HG03342 (cell line): ENCODE results near the gene ACOT7.
"Not testable (repeated sequence)": the region's sequence is repeated elsewhere in the genome, so short reads cannot be mapped to it uniquely, and the experiment has no call there.

Experiments used
- ATAC-seq: cut with Tn5 transposase; IDR thresholded peaks from one replicate; pipeline ENCODE4 v1.9.1; 2021; ENCODE audit warnings: mild to moderate bottlenecking, moderate library complexity; ENCODE audit not compliant: unreplicated experiment

Gene ACOT7

GRCh38 chr1:6393400-6394187, at the start of gene ACOT7:
Gene ACOT7 (minus strand): TSS chr1:6393767. CDS start chr1:6393399, 368 bp downstream.
- ATAC-seq: peak; percentile 73

- ATAC-seq: no peak
Observed at GRCh38 chr1:6441586-6441985, 48.0 kb upstream of the ACOT7 start.

GRCh38 chr1:6440198-6441126, 46.9 kb upstream of the ACOT7 start:
- ATAC-seq: no peak

- ATAC-seq: no peak
Observed at GRCh38 chr1:6438047-6438525, 44.5 kb upstream of the ACOT7 start.

GRCh38 chr1:6437012-6437700, 43.6 kb upstream of the ACOT7 start:
- ATAC-seq: not testable (repeated sequence)

- not testable (repeated sequence) for ATAC-seq
Observed at GRCh38 chr1:6436277-6436676, 42.7 kb upstream of the ACOT7 start.

GRCh38 chr1:6435547-6435946, 42.0 kb upstream of the ACOT7 start:
- ATAC-seq: no peak

GRCh38 chr1:6435129-6435528, 41.6 kb upstream of the ACOT7 start:
- ATAC-seq: no peak

- no peak for ATAC-seq
Observed at GRCh38 chr1:6434186-6434585, 40.6 kb upstream of the ACOT7 start.

GRCh38 chr1:6431645-6432579, 38.3 kb upstream of the ACOT7 start:
- not testable (repeated sequence) for ATAC-seq

GRCh38 chr1:6429660-6430411, 36.3 kb upstream of the ACOT7 start:
- not testable (repeated sequence) for ATAC-seq

- ATAC-seq: not testable (repeated sequence)
Observed at GRCh38 chr1:6428453-6428852, 34.9 kb upstream of the ACOT7 start.

- ATAC-seq: no peak
Observed at GRCh38 chr1:6427441-6428390, 34.1 kb upstream of the ACOT7 start.

- no peak for ATAC-seq
Observed at GRCh38 chr1:6426972-6427350, 33.4 kb upstream of the ACOT7 start.

GRCh38 chr1:6426277-6426971, 32.9 kb upstream of the ACOT7 start:
- no peak for ATAC-seq

GRCh38 chr1:6425658-6426057, 32.1 kb upstream of the ACOT7 start:
- no peak for ATAC-seq
